Effector CD8-positive, alpha-beta T cell (primary cell): ENCODE measurements around the gene LTB.

Experiments used
- DNase-seq: peaks from one replicate; lab custom pipeline; 2025; lab: John Stamatoyannopoulos, UW

Gene LTB

GRCh38 chr6:31531162-31531561 lies 51.1 kb downstream of the LTB start:
- DNase-seq, result no peak

DNA sequence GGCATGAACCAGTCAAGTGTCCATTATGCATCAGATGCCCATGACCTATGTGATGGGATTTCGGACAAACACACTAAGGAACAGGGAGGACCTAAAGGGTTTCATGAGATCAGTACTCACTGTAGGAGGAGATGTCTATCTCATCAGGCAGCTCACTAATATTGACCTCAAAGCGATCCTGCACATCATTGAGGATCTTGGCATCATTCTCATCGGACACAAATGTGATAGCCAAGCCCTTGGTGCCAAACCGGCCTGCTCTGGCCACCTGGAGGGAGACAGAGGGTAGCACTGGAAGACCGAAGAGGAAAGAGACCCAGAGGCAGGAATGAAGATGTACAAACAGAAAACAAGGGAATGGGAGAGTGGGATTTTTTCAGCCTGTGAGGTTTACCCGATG lies 51.6 kb downstream of the LTB start:
- no peak for DNase-seq
